Activated CD4-positive, alpha-beta T cell treated with anti-CD3 and anti-CD28 coated beads for 36 hours (primary cell): ENCODE results near the gene SLITRK1. TPM values are rescaled to one million over a fixed set of nuclear protein-coding genes. Genes with fewer than 3 reads are reported as not detected.

Source experiments
- ATAC-seq: fragments of 200-7000 bp; cut with Tn5 transposase; one replicate; pipeline ENCODE4 v1.10.0; 2021; ENCODE audit warnings: mild to moderate bottlenecking, moderate library complexity
- CTCF ChIA-PET: fragments of 350-600 bp; sonication (Branson Sonifier 250); formaldehyde crosslinking; loops from one replicate; lab custom pipeline; 2021; ENCODE audit warnings: antibody characterized with exemption; lab: Charles Lee
- POLR2A ChIA-PET: fragments of 350-600 bp; sonication (Branson Sonifier 250); formaldehyde crosslinking; loops from one replicate; lab custom pipeline; 2021; ENCODE audit warnings: antibody characterized with exemption, inconsistent platforms; lab: Charles Lee
- DNase-seq: peaks from one replicate; pipeline ENCODE4 v3.0.0-alpha.2; 2020
- H3K27ac Mint-ChIP-seq: one replicate; pipeline ENCODE4 v1.8.0; 2021; ENCODE audit warnings: mixed read lengths
- H3K27me3 Mint-ChIP-seq: one replicate; pipeline ENCODE4 v1.8.0; 2021; ENCODE audit warnings: mixed read lengths
- H3K36me3 Mint-ChIP-seq: one replicate; pipeline ENCODE4 v1.8.0; 2021; ENCODE audit warnings: low read depth, mixed read lengths
- H3K4me1 Mint-ChIP-seq: one replicate; pipeline ENCODE4 v1.8.0; 2021; ENCODE audit warnings: mixed read lengths
- H3K4me3 Mint-ChIP-seq: one replicate; pipeline ENCODE4 v1.8.0; 2021; ENCODE audit warnings: mild to moderate bottlenecking, moderate library complexity, mixed read lengths
- H3K9me3 Mint-ChIP-seq: one replicate; pipeline ENCODE4 v1.8.0; 2021; ENCODE audit warnings: low read depth, mixed read lengths
- intact Hi-C, 2 experiments: fragments of 100-400 bp; cut with DNase I in 1 of 2; cut with micrococcal nuclease in 1 of 2; formaldehyde crosslinking; loops; one replicate each; pipeline versions ENCODE4 v1.14.2 to v1.15.1; 2022 to 2024; cut with DNase I, micrococcal nuclease
- total RNA-seq, 2 experiments: library from RNA; stranded (reverse); gene quantifications; one replicate each; pipeline ENCODE4 v1.2.3, GENCODE V29; 2021

SLITRK1 gene
- total RNA-seq, 2 experiments from 2014 or later = not detected

DNA sequence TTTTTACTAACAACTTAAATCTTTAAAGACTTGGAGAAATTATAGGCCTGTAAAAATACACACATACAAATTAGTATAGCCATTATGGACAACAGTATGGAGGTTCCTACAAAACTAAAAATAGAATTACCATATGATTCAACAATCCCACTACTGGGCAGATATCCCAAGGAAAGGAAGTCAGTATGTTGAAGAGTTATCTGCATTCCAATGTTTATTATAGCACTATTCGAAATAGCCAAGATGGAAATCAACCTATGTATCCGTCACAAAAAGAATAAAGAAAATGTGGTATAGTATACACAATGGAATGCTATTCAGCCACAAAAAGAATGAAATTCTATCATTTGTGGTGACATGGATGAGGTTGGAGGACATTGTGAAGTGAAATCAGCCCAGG, 37.2 kb downstream of the SLITRK1 start:
- ATAC-seq = no peak

DNA sequence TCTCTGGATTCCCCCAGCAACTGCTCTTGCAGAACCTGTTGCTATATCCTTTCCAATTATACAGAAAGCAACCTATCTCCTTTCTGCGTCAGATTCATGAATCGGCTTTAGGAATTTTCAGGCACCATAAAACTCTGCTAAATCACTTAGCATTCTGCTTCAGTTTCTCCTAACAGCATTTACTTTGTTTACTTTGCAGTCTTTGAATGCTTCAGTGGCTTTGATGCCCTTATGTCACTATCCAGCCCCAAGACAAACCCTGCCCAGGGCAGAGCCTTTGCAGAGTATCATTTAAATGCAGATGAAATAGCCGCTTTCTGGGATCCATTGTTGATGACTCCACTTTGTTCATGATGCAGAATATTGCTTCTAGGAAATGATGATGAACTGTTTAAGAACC, 43.1 kb downstream of the SLITRK1 start:
- H3K27ac Mint-ChIP-seq = no peak overlapping the region
- H3K4me3 Mint-ChIP-seq = no peak overlapping the region
- no peaks in the 10 kb centered on the region for H3K36me3 Mint-ChIP-seq
- no peak for DNase-seq
- no peaks in the 10 kb centered on the region for H3K27me3 Mint-ChIP-seq
- no peaks in the 10 kb centered on the region for H3K9me3 Mint-ChIP-seq
- CTCF ChIA-PET = no interaction called here
- intact Hi-C loops = no loop called here
- POLR2A ChIA-PET = no interaction called here
- no peak for ATAC-seq
- no peaks in the 10 kb centered on the region for H3K4me1 Mint-ChIP-seq

More for the DNA sequence above, 37.2 kb downstream of the SLITRK1 start:
- no peak overlapping the region for H3K27ac Mint-ChIP-seq
- no peaks in the 10 kb centered on the region for H3K4me1 Mint-ChIP-seq
- ChIA-PET POLR2A (no interaction called here), CTCF (no interaction called here)
- peaks cover 2% of the 10 kb centered on the region for H3K27me3 Mint-ChIP-seq
- no peak overlapping the region for H3K4me3 Mint-ChIP-seq
- H3K36me3 Mint-ChIP-seq = no peaks in the 10 kb centered on the region
- intact Hi-C loops = no loop called here
- DNase-seq = no peak
- peaks cover 2% of the 10 kb centered on the region for H3K9me3 Mint-ChIP-seq

DNA sequence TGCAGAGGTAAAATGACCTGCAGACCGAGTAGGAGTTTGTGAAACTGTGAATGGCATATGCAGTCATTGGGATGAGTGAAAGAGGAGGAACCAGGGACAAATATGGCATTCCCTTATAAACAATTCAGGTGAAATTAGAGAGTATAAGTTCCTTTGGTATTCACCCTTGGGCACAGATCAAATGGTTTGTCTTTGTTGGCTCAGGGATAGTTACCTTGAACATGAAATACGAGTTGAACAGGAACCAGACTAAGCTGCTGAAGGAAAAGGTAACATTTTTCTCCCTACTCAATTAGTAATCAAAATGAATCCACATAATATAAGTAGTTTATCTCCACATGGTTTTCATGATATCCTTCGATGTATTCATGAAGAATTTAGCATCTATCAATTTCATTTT, 50.5 kb downstream of the SLITRK1 start:
- no peak overlapping the region for H3K27ac Mint-ChIP-seq
- no peak for ATAC-seq
- H3K9me3 Mint-ChIP-seq = peaks cover 1% of the 10 kb centered on the region
- POLR2A ChIA-PET = no interaction called here
- no peak for DNase-seq
- H3K27me3 Mint-ChIP-seq = no peaks in the 10 kb centered on the region
- no peaks in the 10 kb centered on the region for H3K4me1 Mint-ChIP-seq
- H3K36me3 Mint-ChIP-seq = no peaks in the 10 kb centered on the region
- CTCF ChIA-PET = interaction anchor here (0.5 kb wide), 1 partner anchor 421 kb away, joined by 4 read pairs; no protein-coding TSS in a partner anchor
- intact Hi-C loops = no loop called here
- H3K4me3 Mint-ChIP-seq = no peak overlapping the region

DNA sequence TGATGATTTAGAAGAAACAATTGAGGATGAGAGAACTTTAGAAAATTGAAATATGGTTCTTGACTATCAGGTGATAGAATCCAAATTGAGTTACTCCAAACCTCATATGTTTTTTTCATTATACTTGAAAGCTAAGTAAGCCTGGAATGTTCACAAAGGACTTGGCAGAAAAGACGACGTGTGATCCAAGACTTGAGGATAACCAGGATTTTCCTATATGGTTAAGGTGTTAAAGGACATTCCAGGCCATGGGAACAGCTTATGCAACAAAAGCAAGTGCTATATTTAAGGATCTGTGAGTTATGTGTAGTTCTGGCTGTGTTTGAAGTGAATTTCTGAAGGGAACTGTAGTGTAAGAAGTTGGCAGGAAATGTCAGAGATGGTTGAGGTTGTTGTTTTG, 52.5 kb downstream of the SLITRK1 start:
- ChIA-PET POLR2A (no interaction called here), CTCF (no interaction called here)
- no peaks in the 10 kb centered on the region for H3K27me3 Mint-ChIP-seq
- DNase-seq = no peak
- H3K4me3 Mint-ChIP-seq = no peak overlapping the region
- no peaks in the 10 kb centered on the region for H3K4me1 Mint-ChIP-seq
- ATAC-seq = no peak
- no peaks in the 10 kb centered on the region for H3K36me3 Mint-ChIP-seq
- intact Hi-C loops = no loop called here
- H3K27ac Mint-ChIP-seq = no peak overlapping the region
- H3K9me3 Mint-ChIP-seq = peaks cover 1% of the 10 kb centered on the region

DNA sequence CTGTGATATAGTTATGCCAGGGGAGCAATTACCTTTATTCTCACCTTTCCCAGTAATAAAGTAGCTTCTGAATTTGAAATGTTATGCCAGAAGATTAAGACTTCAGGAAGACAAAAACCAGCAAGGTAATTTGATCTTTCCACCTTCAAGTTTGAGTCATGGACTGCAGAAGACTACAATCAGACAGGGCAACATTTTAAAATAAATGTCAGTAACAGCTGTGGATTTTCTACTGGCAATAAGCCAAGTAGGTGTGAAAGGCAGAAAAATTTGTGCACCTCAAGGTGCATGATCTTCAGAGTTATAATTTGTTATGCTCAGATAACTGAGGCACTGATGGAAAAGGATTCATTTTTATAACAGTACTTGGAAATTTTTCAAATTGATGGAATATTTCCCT, 54.9 kb downstream of the SLITRK1 start:
- Mint-ChIP-seq H3K27me3 (no peaks in the 10 kb centered on the region), H3K4me1 (no peaks in the 10 kb centered on the region), H3K27ac (no peak overlapping the region), H3K36me3 (no peaks in the 10 kb centered on the region), H3K9me3 (no peaks in the 10 kb centered on the region), H3K4me3 (no peak overlapping the region)
- ChIA-PET POLR2A (no interaction called here), CTCF (no interaction called here)
- ATAC-seq (no peak), DNase-seq (no peak)
- intact Hi-C loops = no loop called here
